ENCODE data around the gene MYH14. TPM values are rescaled to one million over a fixed set of nuclear protein-coding genes. Genes with fewer than 3 reads are reported as not detected.

The MYH14 gene
- total RNA-seq, 1 donor from 2014 or later: not detected

- no peak overlapping the region for H3K27ac Mint-ChIP-seq (ENCODE audit: unreplicated experiment)
- H3K4me1 ChIP-seq (ENCODE audit: insufficient read depth, low read length): no peaks in the 10 kb centered on the region
- no peaks in the 10 kb centered on the region for H4K20me1 ChIP-seq (ENCODE audit: insufficient read depth, low read length)
- H3K4me3 ChIP-seq (ENCODE audit: insufficient read depth, low read depth, low read length): no peak overlapping the region
- no peak overlapping the region for H3K4me3 Mint-ChIP-seq (ENCODE audit: unreplicated experiment)
- H3K27me3 Mint-ChIP-seq (ENCODE audit: low read depth, unreplicated experiment): no peaks in the 10 kb centered on the region
- no peak for DNase-seq (ENCODE audit: low read depth)
- H3K79me2 ChIP-seq (ENCODE audit: insufficient read depth, low read length): no peaks in the 10 kb centered on the region
- H2AFZ ChIP-seq (ENCODE audit: low read depth, low read length): no peak overlapping the region
- no peaks in the 10 kb centered on the region for H3K36me3 Mint-ChIP-seq (ENCODE audit: low read depth, unreplicated experiment)
- no peak overlapping the region for H3K4me2 ChIP-seq (ENCODE audit: low read length)
- no peaks in the 10 kb centered on the region for H3K9me3 ChIP-seq (ENCODE audit: insufficient read depth, low read depth, low read length)
- no peaks in the 10 kb centered on the region for H3K4me1 Mint-ChIP-seq (ENCODE audit: low read depth, unreplicated experiment)
- no peak for TF ChIP-seq CTCF (IDR thresholded peaks at IDR 0.05; ENCODE audit: insufficient read depth, low read depth, low read length)
- FAIRE-seq: no peak
- no peaks in the 10 kb centered on the region for H3K27me3 ChIP-seq (ENCODE audit: insufficient read depth, low read length)
- H3K9ac ChIP-seq (ENCODE audit: low read length): no peak overlapping the region
- no peak overlapping the region for H3K27ac ChIP-seq (ENCODE audit: low read depth, low read length)
- H3K36me3 ChIP-seq (ENCODE audit: insufficient read depth, low read length): no peaks in the 10 kb centered on the region
- peaks cover 12% of the 10 kb centered on the region for H3K9me3 Mint-ChIP-seq (ENCODE audit: unreplicated experiment)
Observed at GRCh38 chr19:50290775-50291174, 87.4 kb downstream of the MYH14 start.

- no peaks in the 10 kb centered on the region for H3K36me3 ChIP-seq (ENCODE audit: insufficient read depth, low read length)
- FAIRE-seq (no peak), DNase-seq (ENCODE audit: low read depth) (no peak)
- Mint-ChIP-seq H3K9me3 (ENCODE audit: unreplicated experiment) (peaks cover 15% of the 10 kb centered on the region), H3K4me1 (ENCODE audit: low read depth, unreplicated experiment) (no peaks in the 10 kb centered on the region), H3K27ac (ENCODE audit: unreplicated experiment) (no peak overlapping the region), H3K36me3 (ENCODE audit: low read depth, unreplicated experiment) (no peaks in the 10 kb centered on the region), H3K27me3 (ENCODE audit: low read depth, unreplicated experiment) (no peaks in the 10 kb centered on the region), H3K4me3 (ENCODE audit: unreplicated experiment) (no peak overlapping the region)
- H3K27ac ChIP-seq (ENCODE audit: low read depth, low read length): no peak overlapping the region
- TF ChIP-seq CTCF (IDR thresholded peaks at IDR 0.05; ENCODE audit: insufficient read depth, low read depth, low read length) (no peak), EZH2 (IDR thresholded peaks at IDR 0.05; ENCODE audit: insufficient read depth, low read length) (no peak)
- H3K27me3 ChIP-seq (ENCODE audit: insufficient read depth, low read length): no peaks in the 10 kb centered on the region
- H3K4me2 ChIP-seq (ENCODE audit: low read length): no peak overlapping the region
- no peaks in the 10 kb centered on the region for H4K20me1 ChIP-seq (ENCODE audit: insufficient read depth, low read length)
- no peaks in the 10 kb centered on the region for H3K79me2 ChIP-seq (ENCODE audit: insufficient read depth, low read length)
- no peak overlapping the region for H3K9ac ChIP-seq (ENCODE audit: low read length)
- no peaks in the 10 kb centered on the region for H3K4me1 ChIP-seq (ENCODE audit: insufficient read depth, low read length)
- H3K9me3 ChIP-seq (ENCODE audit: insufficient read depth, low read depth, low read length): no peaks in the 10 kb centered on the region
- H2AFZ ChIP-seq (ENCODE audit: low read depth, low read length): no peak overlapping the region
- no peak overlapping the region for H3K4me3 ChIP-seq (ENCODE audit: insufficient read depth, low read depth, low read length)
Observed at GRCh38 chr19:50292216-50292827, 88.9 kb downstream of the MYH14 start.

GRCh38 chr19:50293263-50294004, 90.0 kb downstream of the MYH14 start:
- Mint-ChIP-seq H3K9me3 (ENCODE audit: unreplicated experiment) (peaks cover 17% of the 10 kb centered on the region), H3K4me3 (ENCODE audit: unreplicated experiment) (no peak overlapping the region), H3K27ac (ENCODE audit: unreplicated experiment) (no peak overlapping the region), H3K27me3 (ENCODE audit: low read depth, unreplicated experiment) (no peaks in the 10 kb centered on the region), H3K36me3 (ENCODE audit: low read depth, unreplicated experiment) (no peaks in the 10 kb centered on the region), H3K4me1 (ENCODE audit: low read depth, unreplicated experiment) (no peaks in the 10 kb centered on the region)
- FAIRE-seq (no peak), DNase-seq (ENCODE audit: low read depth) (no peak)
- Histone ChIP-seq H3K9ac (ENCODE audit: low read length) (no peak overlapping the region), H3K79me2 (ENCODE audit: insufficient read depth, low read length) (no peaks in the 10 kb centered on the region), H3K36me3 (ENCODE audit: insufficient read depth, low read length) (no peaks in the 10 kb centered on the region), H3K4me2 (ENCODE audit: low read length) (no peak overlapping the region), H3K4me3 (ENCODE audit: insufficient read depth, low read depth, low read length) (no peak overlapping the region), H3K27ac (ENCODE audit: low read depth, low read length) (no peak overlapping the region), H4K20me1 (ENCODE audit: insufficient read depth, low read length) (no peaks in the 10 kb centered on the region), H3K9me3 (ENCODE audit: insufficient read depth, low read depth, low read length) (no peaks in the 10 kb centered on the region), H3K27me3 (ENCODE audit: insufficient read depth, low read length) (no peaks in the 10 kb centered on the region), H3K4me1 (ENCODE audit: insufficient read depth, low read length) (no peaks in the 10 kb centered on the region), H2AFZ (ENCODE audit: low read depth, low read length) (no peak overlapping the region)
- TF ChIP-seq EZH2 (IDR thresholded peaks at IDR 0.05; ENCODE audit: insufficient read depth, low read length) (no peak), CTCF (IDR thresholded peaks at IDR 0.05; ENCODE audit: insufficient read depth, low read depth, low read length) (no peak)
